ENCODE results near the gene KIRREL3.

The KIRREL3 gene

DNA sequence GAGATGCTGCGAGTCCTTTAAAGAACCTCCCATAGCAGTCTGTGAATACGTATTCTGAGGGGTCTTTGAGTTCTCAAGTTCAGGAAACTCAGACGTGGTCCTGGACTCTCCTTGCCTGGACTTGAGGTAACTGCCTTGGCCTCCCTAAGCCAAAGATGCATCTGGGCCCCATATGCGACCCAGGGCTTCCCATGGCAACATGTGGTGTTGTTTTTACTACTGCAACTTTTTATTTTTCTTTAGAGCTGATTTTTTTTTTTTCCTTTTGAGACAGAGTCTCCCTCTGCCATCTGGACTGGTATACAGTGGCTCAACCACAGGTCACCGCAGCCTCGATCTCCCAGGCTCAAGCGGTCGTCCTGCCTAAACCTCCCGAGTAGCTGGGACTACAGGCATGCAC lies 324.0 kb downstream of the KIRREL3 start:
- TF ChIP-seq EZH2 (IDR thresholded peaks at IDR 0.05) (no peak), POLR2AphosphoS5 (IDR thresholded peaks at IDR 0.05; ENCODE audit: borderline replicate concordance, low read depth, low read length) (no peak), FOXP2 (optimal IDR thresholded peaks at IDR 0.05; ENCODE audit: control extremely low read depth, extremely low read length, insufficient read depth) (no peak)
- H3K27ac ChIP-seq, result no peak overlapping the region

DNA sequence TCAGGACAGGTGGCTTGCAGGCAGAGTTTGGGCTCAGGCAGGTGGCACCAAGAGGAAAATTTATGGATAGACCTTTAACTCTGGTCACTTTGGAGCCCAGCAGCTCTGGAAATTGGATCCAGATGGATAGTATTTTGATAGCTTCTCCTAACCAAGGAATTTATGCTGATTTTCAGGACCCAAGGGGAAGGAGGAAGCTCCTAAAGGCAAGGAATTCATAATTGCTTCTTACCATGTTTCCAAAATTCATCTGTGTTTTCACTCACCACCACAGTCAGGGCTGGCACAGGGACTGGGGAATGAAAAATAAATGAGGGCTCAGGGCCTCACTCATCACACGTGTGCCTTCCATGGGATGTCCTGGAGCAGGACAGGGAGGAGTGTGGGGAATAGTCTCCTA lies 327.3 kb downstream of the KIRREL3 start:
- TF ChIP-seq EZH2 (IDR thresholded peaks at IDR 0.05) (no peak), FOXP2 (optimal IDR thresholded peaks at IDR 0.05; ENCODE audit: control extremely low read depth, extremely low read length, insufficient read depth) (no peak), POLR2AphosphoS5 (IDR thresholded peaks at IDR 0.05; ENCODE audit: borderline replicate concordance, low read depth, low read length) (no peak)
- Histone ChIP-seq H3K9ac (ENCODE audit: insufficient read length) (no peak overlapping the region), H3K36me3 (ENCODE audit: insufficient read depth, low read length) (no peaks in the 10 kb centered on the region), H3K9me3 (ENCODE audit: low read depth, low read length) (no peaks in the 10 kb centered on the region), H3K27ac (no peak overlapping the region), H3K4me3 (no peak overlapping the region)
- DNase-seq (ENCODE audit: low read depth, low spot score), result no peak

More for the DNA sequence above, 324.0 kb downstream of the KIRREL3 start:
- Histone ChIP-seq H3K36me3 (ENCODE audit: insufficient read depth, low read length) (no peaks in the 10 kb centered on the region), H3K4me3 (no peak overlapping the region), H3K9me3 (ENCODE audit: low read depth, low read length) (no peaks in the 10 kb centered on the region), H3K9ac (ENCODE audit: insufficient read length) (no peak overlapping the region)
- DNase-seq (ENCODE audit: low read depth, low spot score), result no peak

DNA sequence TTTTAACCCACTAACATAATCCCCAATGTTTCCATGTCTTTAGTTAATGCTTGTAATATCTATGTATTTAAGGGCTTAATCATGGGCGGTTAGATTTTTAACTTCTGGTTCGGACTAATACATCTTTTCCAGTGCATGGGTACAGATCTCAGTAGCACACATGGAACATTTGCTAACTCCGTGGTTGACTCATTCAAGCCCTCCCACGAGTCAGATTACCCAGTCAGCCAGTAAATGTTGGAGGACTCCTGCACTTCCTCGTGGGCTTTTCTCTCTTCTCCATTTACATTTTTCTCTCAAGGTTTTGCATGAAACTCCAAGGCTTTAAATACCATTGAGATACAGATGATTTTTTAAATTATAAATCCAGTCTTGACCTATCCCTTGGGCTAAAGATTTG lies 331.2 kb downstream of the KIRREL3 start:
- Histone ChIP-seq H3K9ac (ENCODE audit: insufficient read length) (no peak overlapping the region), H3K36me3 (ENCODE audit: insufficient read depth, low read length) (no peaks in the 10 kb centered on the region), H3K27ac (no peak overlapping the region), H3K4me3 (no peak overlapping the region), H3K9me3 (ENCODE audit: low read depth, low read length) (no peaks in the 10 kb centered on the region)
- TF ChIP-seq POLR2AphosphoS5 (IDR thresholded peaks at IDR 0.05; ENCODE audit: borderline replicate concordance, low read depth, low read length) (no peak), FOXP2 (optimal IDR thresholded peaks at IDR 0.05; ENCODE audit: control extremely low read depth, extremely low read length, insufficient read depth) (no peak), EZH2 (IDR thresholded peaks at IDR 0.05) (no peak)
- no peak for DNase-seq (ENCODE audit: low read depth, low spot score)

DNA sequence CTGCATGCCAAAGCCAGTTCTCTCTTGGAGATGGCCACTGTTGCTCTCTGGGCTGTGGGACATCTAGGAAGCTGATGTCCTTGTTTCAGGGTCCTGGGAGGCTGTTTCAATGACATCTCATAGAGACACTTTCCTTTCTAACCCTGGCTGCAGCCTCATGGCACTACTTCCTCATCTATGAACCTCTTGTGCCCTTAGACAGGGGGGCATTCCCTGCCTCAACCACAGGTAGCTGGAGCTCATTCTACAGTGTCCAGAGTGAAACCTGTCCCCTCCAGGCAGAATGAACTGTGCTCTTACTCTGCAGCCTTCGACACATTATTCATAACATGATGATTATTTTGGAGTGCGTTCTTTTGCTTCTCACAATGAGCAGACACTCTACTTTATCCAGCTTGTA lies 335.9 kb downstream of the KIRREL3 start:
- no peak for TF ChIP-seq POLR2AphosphoS5 (IDR thresholded peaks at IDR 0.05; ENCODE audit: borderline replicate concordance, low read depth, low read length)
- no peak for TF ChIP-seq EZH2 (IDR thresholded peaks at IDR 0.05)
- no peak for TF ChIP-seq FOXP2 (optimal IDR thresholded peaks at IDR 0.05; ENCODE audit: control extremely low read depth, extremely low read length, insufficient read depth)
- Histone ChIP-seq H3K9me3 (ENCODE audit: low read depth, low read length) (no peaks in the 10 kb centered on the region), H3K4me3 (no peak overlapping the region), H3K9ac (ENCODE audit: insufficient read length) (no peak overlapping the region), H3K27ac (no peak overlapping the region), H3K36me3 (ENCODE audit: insufficient read depth, low read length) (no peaks in the 10 kb centered on the region)
- no peak for DNase-seq (ENCODE audit: low read depth, low spot score)

DNA sequence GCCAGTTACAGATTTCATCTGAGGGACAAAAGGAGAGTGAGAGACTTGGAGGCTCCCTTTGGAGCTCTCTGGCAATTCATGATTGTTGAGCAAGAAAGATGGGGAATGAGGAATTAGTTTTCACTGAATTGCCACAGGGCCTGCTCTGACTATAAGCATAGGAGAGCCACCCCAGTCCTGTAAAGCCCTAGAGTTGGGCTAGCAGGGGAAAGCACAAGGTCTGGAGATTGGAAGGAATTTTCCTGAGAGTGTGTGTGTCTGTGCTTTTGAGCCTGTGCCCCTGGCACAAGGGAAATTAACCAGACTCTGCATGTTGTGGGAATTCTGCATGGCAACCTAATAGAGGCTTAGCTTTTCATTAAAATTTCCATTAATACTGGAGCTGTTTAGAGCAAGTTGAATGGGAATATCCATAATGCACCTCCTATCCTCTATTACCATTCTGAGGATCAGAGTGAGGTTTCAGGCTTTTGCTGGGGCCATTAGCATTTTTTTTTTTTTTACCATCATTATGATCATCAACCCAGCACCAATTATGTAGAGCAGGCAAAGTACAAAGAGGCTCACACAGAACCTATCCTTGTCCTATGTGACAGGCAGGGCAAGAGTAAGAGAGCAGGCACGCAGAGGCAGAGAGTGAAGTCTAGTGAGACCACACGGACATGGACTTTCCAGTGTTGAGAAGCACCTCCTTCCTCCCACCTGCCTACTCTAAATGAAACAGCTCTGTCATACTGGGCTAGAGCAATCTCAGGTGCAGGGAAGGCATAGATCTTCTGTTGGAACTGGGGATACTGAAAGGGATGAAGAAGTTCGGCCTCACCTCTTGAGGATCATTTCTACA lies 336.6 kb downstream of the KIRREL3 start:
- no peaks in the 10 kb centered on the region for H3K9me3 ChIP-seq (ENCODE audit: low read depth, low read length)
- no peak for DNase-seq (ENCODE audit: low read depth, low spot score)
- TF ChIP-seq FOXP2 (optimal IDR thresholded peaks at IDR 0.05; ENCODE audit: control extremely low read depth, extremely low read length, insufficient read depth) (no peak), EZH2 (IDR thresholded peaks at IDR 0.05) (no peak), POLR2AphosphoS5 (IDR thresholded peaks at IDR 0.05; ENCODE audit: borderline replicate concordance, low read depth, low read length) (no peak)
- no peak overlapping the region for H3K27ac ChIP-seq
- H3K36me3 ChIP-seq (ENCODE audit: insufficient read depth, low read length), result no peaks in the 10 kb centered on the region
- no peak overlapping the region for H3K9ac ChIP-seq (ENCODE audit: insufficient read length)
- H3K4me3 ChIP-seq, result no peak overlapping the region

DNA sequence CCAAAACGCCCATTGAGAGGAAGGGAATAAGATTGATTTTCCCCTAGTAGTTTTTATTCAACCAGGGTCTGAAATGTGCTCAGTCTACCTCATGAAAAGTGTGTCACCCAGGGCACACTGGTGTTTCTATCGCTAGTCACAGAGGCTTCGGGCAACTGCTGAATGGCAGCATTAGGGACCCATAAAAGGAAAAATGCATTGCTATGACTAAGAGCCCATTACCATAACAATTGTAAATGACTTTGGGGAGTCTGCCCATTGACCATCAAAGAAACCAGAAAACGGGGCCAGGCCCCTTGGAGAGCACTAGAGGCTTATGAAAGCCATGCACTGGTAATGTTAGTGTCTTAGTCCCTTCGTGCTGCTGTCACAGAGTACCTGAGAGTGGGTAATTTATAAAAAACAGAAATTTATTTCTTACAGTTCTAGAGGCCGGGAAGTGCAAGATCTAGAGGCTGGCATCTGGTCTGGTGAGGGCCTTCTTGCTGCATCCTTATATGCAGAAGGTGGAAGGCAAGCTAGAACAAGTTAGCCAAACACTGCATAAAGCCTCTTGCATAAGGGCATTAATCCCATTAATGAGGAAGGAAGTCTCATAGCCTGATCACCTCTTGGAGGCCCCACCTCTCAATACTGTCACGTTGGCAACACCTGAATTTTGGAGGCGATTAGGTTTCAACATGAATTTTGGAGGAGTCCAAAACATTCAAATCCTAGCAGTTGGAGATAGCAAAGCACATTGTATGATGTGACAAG lies 338.4 kb downstream of the KIRREL3 start:
- no peak overlapping the region for H3K4me3 ChIP-seq
- no peak overlapping the region for H3K9ac ChIP-seq (ENCODE audit: insufficient read length)
- no peaks in the 10 kb centered on the region for H3K9me3 ChIP-seq (ENCODE audit: low read depth, low read length)
- DNase-seq (ENCODE audit: low read depth, low spot score), result no peak
- no peaks in the 10 kb centered on the region for H3K36me3 ChIP-seq (ENCODE audit: insufficient read depth, low read length)
- no peak overlapping the region for H3K27ac ChIP-seq
- no peak for TF ChIP-seq EZH2 (IDR thresholded peaks at IDR 0.05)
- no peak for TF ChIP-seq POLR2AphosphoS5 (IDR thresholded peaks at IDR 0.05; ENCODE audit: borderline replicate concordance, low read depth, low read length)
- no peak for TF ChIP-seq FOXP2 (optimal IDR thresholded peaks at IDR 0.05; ENCODE audit: control extremely low read depth, extremely low read length, insufficient read depth)

DNA sequence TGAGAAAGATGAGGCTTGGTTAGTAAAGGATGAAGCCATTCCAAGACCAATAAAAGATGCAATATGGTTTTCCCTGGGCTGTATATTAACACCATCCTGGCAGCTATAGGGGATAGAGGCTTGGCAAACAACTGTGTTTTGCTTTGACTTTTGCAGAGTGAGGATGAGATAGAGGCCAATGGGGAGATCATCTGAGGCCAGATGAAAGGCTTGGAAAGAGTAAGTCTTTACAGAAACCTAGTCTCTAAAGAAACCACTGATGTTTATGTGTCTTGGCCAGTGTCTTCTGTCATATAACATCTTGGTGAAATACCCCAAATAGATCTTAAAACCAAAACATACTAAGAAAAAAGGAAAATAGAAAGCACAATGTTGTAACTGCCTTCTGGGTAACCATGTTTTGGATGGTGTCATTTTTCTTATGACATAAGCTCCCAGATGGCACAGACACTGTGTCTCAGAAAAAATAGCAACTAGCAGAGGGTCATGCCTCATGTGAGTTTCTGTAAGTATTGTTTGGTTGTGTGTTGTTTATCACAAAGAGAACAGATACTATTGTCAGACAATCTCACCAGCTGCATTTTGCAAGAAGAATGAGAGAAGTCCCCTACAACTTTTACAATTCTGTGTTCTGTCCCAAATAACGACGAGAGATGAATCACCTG lies 339.7 kb downstream of the KIRREL3 start:
- Histone ChIP-seq H3K36me3 (ENCODE audit: insufficient read depth, low read length) (no peaks in the 10 kb centered on the region), H3K9ac (ENCODE audit: insufficient read length) (no peak overlapping the region), H3K27ac (no peak overlapping the region), H3K9me3 (ENCODE audit: low read depth, low read length) (no peaks in the 10 kb centered on the region), H3K4me3 (no peak overlapping the region)
- no peak for TF ChIP-seq FOXP2 (optimal IDR thresholded peaks at IDR 0.05; ENCODE audit: control extremely low read depth, extremely low read length, insufficient read depth)
- no peak for DNase-seq (ENCODE audit: low read depth, low spot score)

DNA sequence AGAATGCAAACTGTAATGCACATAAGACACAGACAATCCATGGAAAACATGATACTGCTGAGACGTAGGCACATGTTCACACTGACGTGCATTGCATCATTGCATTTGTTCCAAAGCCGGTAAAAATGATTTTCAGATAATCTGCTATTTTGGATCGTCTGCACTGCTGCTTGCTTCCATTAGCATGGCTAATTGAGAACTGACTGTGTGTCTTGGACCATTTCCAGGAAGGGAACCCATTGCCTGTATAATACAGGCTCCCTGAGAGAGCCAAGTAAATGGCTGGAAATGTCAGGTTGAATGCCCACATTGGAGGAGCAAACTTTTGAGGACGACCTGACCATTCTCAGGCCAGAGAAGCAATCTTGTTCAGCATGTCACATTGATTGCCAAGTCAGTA lies 340.2 kb downstream of the KIRREL3 start:
- no peak for DNase-seq (ENCODE audit: low read depth, low spot score)
- TF ChIP-seq EZH2 (IDR thresholded peaks at IDR 0.05) (no peak), FOXP2 (optimal IDR thresholded peaks at IDR 0.05; ENCODE audit: control extremely low read depth, extremely low read length, insufficient read depth) (no peak), POLR2AphosphoS5 (IDR thresholded peaks at IDR 0.05; ENCODE audit: borderline replicate concordance, low read depth, low read length) (no peak)
- no peaks in the 10 kb centered on the region for H3K9me3 ChIP-seq (ENCODE audit: low read depth, low read length)
- no peak overlapping the region for H3K4me3 ChIP-seq
- H3K36me3 ChIP-seq (ENCODE audit: insufficient read depth, low read length), result no peaks in the 10 kb centered on the region
- no peak overlapping the region for H3K9ac ChIP-seq (ENCODE audit: insufficient read length)
- H3K27ac ChIP-seq, result no peak overlapping the region

All from SK-N-MC (cell line).